Measurements from ENCODE around the gene DGCR2.

The DGCR2 gene

DNA sequence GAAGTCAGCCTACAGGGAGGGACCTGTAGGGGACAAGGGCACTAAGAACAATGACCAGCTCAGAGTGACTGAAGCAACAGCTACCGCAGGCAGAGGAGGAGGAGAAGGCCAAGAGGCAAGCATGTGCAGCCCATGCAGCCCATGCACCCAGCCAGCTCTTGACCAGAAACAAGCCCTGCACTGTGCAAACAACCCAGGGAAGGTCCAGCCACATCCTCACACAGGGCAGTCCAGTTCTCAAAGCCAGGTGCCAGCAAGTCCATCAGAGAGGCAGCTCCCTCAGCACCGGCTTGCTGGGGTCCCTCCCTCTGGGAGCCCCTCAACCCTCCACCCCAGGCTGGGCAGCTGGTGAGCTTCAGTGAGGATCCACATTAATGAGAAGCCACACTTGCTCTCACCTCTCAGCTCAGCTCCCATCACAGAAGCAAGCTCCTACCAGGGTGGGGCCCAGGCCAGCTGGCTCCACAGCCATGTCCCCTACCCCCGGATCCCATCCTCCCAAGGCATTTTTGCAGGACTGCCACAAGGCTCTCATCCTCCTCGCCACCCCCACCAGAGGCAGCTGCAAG is 7.1 kb downstream of the DGCR2 start:
- no peak overlapping the region for H3K9ac ChIP-seq (ENCODE audit: low read depth, low read length)
- H3K36me3 ChIP-seq (ENCODE audit: insufficient read depth, low read length): no peaks in the 10 kb centered on the region
- H3K9me3 ChIP-seq (ENCODE audit: control insufficient read depth, insufficient read depth, low read length): no peaks in the 10 kb centered on the region
- peaks cover 7% of the 10 kb centered on the region; the same call in 1 of the 2 replicates for H3K4me1 ChIP-seq (ENCODE audit: insufficient read depth, low read length)

DNA sequence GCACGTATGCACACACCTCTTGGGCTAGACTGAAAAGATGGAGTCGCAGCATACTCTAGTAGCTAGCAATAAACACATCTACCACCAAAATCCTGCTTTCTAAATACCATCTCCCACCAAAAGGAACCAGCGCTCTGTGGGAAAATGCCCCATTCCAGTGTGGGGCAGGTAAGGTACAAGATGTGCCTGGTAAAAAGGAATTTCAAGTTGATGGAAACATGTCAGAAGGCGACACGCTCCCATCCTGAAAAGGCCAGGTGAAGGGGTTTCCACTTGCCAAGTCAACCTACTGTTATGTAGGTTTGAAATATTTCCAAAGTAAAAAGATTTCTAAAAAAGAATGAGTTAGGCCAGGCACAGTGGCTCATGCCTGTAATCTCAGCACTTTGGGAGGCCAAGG is 8.8 kb downstream of the DGCR2 start:
- no peaks in the 10 kb centered on the region for H3K36me3 ChIP-seq (ENCODE audit: insufficient read depth, low read length)
- peaks cover 14% of the 10 kb centered on the region; the same call in 1 of the 2 replicates for H3K4me1 ChIP-seq (ENCODE audit: insufficient read depth, low read length)

DNA sequence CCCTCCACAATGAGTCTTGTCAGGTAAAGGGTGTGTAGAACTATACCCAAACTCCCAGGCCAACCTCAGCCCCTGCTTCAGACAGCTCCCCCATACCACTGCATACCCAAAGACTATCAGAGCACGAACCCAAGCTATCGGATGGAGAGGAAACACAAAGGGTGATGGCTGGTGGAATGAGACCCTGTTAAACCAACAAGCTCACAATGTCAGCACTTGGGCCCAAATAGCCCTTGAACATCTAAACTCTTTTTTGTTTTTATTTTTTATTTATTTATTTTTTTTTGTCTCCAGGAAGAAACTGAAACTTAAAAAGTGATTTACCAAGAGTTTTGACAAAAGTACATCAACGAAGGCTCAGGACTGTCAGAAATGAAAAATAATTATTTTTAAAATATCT is 10.6 kb downstream of the DGCR2 start:
- Histone ChIP-seq H3K9ac (ENCODE audit: low read depth, low read length) (no peak overlapping the region), H3K36me3 (ENCODE audit: insufficient read depth, low read length) (no peaks in the 10 kb centered on the region), H3K9me3 (ENCODE audit: control insufficient read depth, insufficient read depth, low read length) (no peaks in the 10 kb centered on the region), H3K4me1 (ENCODE audit: insufficient read depth, low read length) (peaks cover 14% of the 10 kb centered on the region; the same call in 1 of the 2 replicates)

More for the DNA sequence above, 8.8 kb downstream of the DGCR2 start:
- H3K9ac ChIP-seq (ENCODE audit: low read depth, low read length): no peak overlapping the region
- H3K9me3 ChIP-seq (ENCODE audit: control insufficient read depth, insufficient read depth, low read length): no peaks in the 10 kb centered on the region

DNA sequence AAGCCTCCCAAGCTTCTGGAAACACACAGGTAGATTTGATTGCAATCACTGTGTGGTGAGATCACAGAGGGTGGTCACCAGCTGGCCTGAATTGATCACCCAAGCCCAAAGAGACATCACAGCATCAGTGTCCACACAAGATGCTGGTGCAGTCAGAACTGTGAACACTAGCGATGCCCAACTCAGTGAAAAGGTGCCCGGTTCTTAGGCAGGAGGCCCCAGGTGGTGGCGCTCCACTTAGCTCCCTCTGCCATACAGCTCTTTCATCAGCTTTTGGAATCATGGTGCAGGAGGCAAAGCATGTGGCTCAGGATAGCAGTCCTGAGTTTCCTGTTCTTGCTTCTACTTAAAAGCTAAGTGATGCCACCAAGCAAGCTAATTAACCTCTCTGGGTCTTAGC is 11.1 kb downstream of the DGCR2 start:
- Histone ChIP-seq H3K4me1 (ENCODE audit: insufficient read depth, low read length) (peaks cover 14% of the 10 kb centered on the region; the same call in 1 of the 2 replicates), H3K9ac (ENCODE audit: low read depth, low read length) (no peak overlapping the region), H3K9me3 (ENCODE audit: control insufficient read depth, insufficient read depth, low read length) (no peaks in the 10 kb centered on the region), H3K36me3 (ENCODE audit: insufficient read depth, low read length) (no peaks in the 10 kb centered on the region)

DNA sequence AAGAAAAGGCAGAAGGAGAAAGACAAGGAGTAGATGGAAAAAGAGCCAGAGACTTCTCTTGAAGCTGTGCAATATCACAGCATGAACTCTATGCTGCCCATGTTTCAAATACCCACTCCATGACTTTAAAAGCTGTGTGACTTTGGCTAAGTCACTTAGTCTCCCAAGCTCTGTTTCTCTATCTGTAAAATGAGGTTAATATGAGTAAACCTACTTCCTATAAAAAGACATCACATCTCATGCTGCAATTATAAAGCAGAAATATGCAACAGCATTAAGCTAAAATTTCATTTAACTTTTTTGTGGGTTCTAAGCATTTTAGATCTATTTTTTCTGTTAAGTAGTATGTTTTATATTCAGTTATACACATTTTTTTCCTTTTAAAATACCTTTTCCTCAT is 11.6 kb downstream of the DGCR2 start:
- H3K9ac ChIP-seq (ENCODE audit: low read depth, low read length): no peak overlapping the region
- no peaks in the 10 kb centered on the region for H3K36me3 ChIP-seq (ENCODE audit: insufficient read depth, low read length)
- peaks cover 14% of the 10 kb centered on the region; the same call in 1 of the 2 replicates for H3K4me1 ChIP-seq (ENCODE audit: insufficient read depth, low read length)
- no peaks in the 10 kb centered on the region for H3K9me3 ChIP-seq (ENCODE audit: control insufficient read depth, insufficient read depth, low read length)

DNA sequence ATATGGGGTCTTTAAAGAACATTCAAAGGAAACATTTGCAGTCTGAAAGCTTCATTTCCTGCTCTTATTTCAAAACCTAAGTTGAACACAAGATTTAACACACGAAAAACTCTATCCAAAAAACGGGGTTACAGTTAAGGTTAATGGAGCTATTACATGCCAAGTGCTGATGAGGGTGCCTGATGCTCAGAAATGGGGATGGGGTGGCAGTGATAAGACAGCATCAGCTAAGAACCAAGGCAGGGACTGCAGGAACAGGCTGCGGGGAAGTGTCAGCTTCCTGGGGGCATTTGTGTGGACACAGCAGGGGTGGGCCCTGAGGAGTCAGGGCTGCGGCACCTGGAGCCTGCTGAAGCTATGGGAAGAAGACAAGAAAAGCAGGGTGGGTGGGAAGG is 12.2 kb downstream of the DGCR2 start:
- H3K4me1 ChIP-seq (ENCODE audit: insufficient read depth, low read length): peaks cover 14% of the 10 kb centered on the region; the same call in 1 of the 2 replicates

DNA sequence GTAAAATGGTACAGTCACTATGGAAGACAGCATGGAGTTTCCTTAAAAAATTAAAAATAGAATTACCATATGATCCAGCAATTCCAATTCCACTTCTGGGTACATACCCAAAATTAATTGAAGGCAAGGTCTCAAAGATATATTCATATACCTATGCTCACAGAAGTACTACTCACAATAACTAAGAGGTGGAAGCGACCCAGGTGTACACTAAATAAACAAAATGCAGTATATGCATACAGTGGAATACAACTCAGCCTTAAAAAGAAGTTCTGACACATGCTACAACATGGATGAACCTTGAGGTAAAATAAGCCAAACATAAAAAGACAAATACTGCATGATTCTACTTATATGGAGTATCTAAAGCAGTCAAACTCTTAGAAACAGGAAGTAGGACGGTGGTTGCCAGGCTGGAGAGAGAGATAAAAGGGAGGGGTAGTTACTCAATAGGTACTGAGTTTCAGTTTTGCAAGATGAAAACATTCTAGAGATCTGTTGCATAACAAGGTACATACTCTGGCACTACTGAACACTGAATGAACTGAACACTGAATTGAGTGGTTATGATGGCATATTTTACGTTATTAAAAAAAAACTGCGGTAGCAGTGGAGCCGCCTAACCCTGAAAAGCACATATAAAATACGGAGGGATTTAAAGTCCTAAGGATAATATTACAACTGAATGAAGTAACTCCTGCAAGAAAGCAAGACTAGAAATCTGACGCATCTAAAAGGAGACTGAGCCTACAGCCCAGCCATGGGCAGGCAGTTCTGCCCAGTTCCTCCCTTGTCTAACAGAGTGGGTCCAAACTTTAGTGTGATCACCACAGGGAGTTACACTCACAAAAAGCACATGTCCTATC is 12.8 kb downstream of the DGCR2 start:
- H3K36me3 ChIP-seq (ENCODE audit: insufficient read depth, low read length): no peaks in the 10 kb centered on the region

More for the DNA sequence above, 12.2 kb downstream of the DGCR2 start:
- Histone ChIP-seq H3K36me3 (ENCODE audit: insufficient read depth, low read length) (no peaks in the 10 kb centered on the region), H3K9me3 (ENCODE audit: control insufficient read depth, insufficient read depth, low read length) (no peaks in the 10 kb centered on the region), H3K9ac (ENCODE audit: low read depth, low read length) (no peak overlapping the region)

DNA sequence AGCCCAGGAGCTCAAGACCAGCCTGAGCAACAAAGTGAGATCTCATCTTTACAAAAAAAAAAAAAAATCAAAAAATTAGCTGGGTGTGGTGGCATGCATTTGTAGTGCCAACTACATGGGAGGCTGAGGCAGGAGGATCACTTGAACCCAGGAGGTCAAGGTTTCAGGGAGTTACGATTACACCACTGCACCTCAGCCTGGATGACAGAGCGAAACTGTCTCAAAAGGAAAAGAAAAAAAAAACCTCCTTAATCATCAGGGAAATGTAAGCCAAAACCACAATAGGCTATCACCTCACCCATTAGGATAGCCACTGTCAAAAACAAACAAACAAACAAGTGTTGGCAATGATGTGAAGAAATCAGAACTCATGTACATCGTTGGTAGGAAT is 13.4 kb downstream of the DGCR2 start:
- no peaks in the 10 kb centered on the region for H3K9me3 ChIP-seq (ENCODE audit: control insufficient read depth, insufficient read depth, low read length)
- H3K36me3 ChIP-seq (ENCODE audit: insufficient read depth, low read length): no peaks in the 10 kb centered on the region
- H3K4me1 ChIP-seq (ENCODE audit: insufficient read depth, low read length): peaks cover 14% of the 10 kb centered on the region; the same call in 1 of the 2 replicates
- H3K9ac ChIP-seq (ENCODE audit: low read depth, low read length): no peak overlapping the region

More for the DNA sequence above, 12.8 kb downstream of the DGCR2 start:
- H3K9ac ChIP-seq (ENCODE audit: low read depth, low read length): no peak overlapping the region
- no peaks in the 10 kb centered on the region for H3K9me3 ChIP-seq (ENCODE audit: control insufficient read depth, insufficient read depth, low read length)
- H3K4me1 ChIP-seq (ENCODE audit: insufficient read depth, low read length): peaks cover 14% of the 10 kb centered on the region; the same call in 1 of the 2 replicates

DNA sequence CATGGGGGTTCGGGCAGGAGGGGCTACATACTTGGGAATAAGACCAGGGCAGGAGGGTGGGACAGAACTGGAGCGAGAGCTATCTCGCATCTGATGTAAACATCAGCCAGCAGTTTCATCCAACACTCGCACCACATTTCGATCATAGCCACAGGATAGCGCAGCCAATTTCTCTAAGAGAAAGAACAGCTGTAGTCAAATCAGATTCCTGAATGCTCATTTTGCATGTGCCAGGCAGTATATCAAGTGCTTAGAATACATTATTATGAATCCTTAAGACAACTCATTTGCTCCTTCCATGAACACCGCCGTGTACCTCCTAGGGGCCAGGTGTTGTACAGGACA is 14.5 kb downstream of the DGCR2 start:
- Histone ChIP-seq H3K36me3 (ENCODE audit: insufficient read depth, low read length) (no peaks in the 10 kb centered on the region), H3K9ac (ENCODE audit: low read depth, low read length) (no peak overlapping the region), H3K4me1 (ENCODE audit: insufficient read depth, low read length) (peaks cover 14% of the 10 kb centered on the region; the same call in 1 of the 2 replicates), H3K9me3 (ENCODE audit: control insufficient read depth, insufficient read depth, low read length) (no peaks in the 10 kb centered on the region)

DNA sequence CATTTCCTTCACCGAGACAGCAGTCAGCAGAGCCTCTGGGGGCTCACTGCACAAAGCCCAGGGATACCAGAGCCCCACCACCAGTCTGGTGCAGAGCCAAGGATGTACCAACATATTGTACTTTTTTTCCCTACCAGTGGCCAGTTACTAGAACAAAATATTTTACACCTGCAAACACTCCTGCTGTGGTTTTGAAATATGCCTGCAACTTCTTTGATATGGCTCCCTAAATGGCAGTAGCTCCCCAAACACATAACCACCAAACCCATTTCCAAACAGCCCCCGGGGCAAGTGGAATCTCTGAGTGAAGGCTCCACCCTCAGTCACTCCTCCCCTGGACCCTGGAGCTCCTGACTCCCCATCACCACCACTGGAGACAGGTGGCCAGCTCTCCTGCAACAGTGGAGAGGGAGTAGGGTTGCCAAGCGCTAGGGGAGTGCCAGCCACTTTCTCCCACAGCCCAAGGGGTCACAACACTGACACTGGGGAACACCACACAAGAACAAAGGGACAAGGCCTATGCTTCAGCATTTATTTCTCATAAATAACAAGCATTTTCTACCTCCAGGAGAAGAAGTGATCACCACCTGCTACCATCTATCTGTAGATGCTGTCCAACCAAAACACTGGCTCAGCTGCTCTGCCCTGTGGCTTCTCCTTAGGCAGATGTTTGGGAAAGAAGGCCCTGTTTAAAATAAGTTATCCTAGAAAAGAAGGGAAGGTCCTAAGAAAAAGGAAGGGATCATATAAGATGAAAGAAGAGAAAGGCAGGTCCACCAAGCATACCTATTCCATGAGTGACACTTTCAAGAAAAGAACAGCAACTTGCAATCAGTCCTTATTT is 15.1 kb downstream of the DGCR2 start:
- Histone ChIP-seq H3K9me3 (ENCODE audit: control insufficient read depth, insufficient read depth, low read length) (no peaks in the 10 kb centered on the region), H3K4me1 (ENCODE audit: insufficient read depth, low read length) (peaks cover 14% of the 10 kb centered on the region; the same call in 1 of the 2 replicates), H3K36me3 (ENCODE audit: insufficient read depth, low read length) (no peaks in the 10 kb centered on the region), H3K9ac (ENCODE audit: low read depth, low read length) (no peak overlapping the region)

DNA sequence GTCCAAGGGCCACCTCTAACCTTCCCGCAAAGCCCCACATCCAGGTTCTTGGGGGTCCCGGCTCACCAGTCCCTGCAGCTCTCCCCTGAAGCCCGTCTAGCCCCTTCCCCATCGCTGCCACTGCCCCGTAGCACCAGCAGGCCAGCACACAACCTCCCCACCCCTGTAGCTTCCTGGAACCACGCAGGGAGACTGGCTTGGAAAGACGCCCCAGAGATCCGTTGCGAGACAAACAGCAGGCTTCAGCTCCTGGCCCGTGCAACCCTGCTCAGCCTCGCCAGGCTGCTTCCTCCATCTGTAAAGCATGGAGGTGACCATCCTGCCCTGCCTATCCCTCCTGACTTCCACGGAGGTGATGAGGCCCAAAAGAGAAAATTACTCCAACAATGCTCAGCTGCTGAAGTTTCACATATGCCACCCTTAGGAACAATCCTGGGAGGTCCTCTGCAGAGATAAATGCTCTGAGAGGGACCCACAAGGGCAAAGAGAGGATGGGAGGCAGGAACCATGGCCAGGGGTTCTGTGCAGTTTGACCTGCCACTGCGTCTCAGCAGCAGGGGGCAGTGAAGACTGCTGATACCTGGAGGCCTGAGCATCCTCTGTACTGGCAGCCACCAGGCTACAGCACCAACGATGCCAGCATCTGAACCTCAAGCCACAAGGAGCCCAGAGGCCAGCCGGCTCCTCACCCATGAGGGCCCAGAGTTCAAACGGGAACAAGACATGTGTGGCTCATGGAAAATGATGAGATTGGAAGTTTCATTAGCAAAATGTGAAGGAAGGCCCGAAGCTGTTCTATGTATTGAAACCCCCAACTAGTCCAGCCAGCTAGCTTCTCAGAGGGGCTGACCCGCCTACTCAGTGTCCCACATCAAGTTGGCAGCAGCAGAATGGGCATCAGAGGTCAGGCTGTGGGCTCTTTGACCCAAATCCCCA is 16.1 kb downstream of the DGCR2 start:
- no peaks in the 10 kb centered on the region for H3K36me3 ChIP-seq (ENCODE audit: insufficient read depth, low read length)
- no peaks in the 10 kb centered on the region for H3K9me3 ChIP-seq (ENCODE audit: control insufficient read depth, insufficient read depth, low read length)
- no peak overlapping the region for H3K9ac ChIP-seq (ENCODE audit: low read depth, low read length)
- H3K4me1 ChIP-seq (ENCODE audit: insufficient read depth, low read length): peaks cover 9% of the 10 kb centered on the region; the same call in 1 of the 2 replicates

DNA sequence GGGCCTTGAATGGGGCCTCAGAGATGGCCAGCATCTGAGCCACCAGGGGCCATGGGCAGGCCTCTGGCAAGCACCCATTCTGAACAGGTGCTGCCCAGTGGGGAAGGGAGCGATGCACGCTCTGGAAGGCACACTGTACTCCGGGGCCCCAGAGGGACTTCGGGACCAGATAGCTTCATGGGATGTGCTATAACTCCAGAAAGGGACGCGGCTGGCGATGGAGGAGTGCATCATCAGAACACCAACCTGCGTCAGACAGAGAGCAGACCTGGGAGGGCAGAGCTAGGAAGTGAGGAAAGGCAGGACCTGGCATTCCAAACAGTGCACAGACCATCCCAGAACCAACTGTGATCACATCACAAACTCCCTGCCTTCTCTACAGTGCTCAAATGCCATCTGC is 16.8 kb downstream of the DGCR2 start:
- no peak overlapping the region for H3K9ac ChIP-seq (ENCODE audit: low read depth, low read length)
- H3K9me3 ChIP-seq (ENCODE audit: control insufficient read depth, insufficient read depth, low read length): no peaks in the 10 kb centered on the region
- H3K4me1 ChIP-seq (ENCODE audit: insufficient read depth, low read length): peaks cover 6% of the 10 kb centered on the region; the same call in 1 of the 2 replicates
- H3K36me3 ChIP-seq (ENCODE audit: insufficient read depth, low read length): no peaks in the 10 kb centered on the region

DNA sequence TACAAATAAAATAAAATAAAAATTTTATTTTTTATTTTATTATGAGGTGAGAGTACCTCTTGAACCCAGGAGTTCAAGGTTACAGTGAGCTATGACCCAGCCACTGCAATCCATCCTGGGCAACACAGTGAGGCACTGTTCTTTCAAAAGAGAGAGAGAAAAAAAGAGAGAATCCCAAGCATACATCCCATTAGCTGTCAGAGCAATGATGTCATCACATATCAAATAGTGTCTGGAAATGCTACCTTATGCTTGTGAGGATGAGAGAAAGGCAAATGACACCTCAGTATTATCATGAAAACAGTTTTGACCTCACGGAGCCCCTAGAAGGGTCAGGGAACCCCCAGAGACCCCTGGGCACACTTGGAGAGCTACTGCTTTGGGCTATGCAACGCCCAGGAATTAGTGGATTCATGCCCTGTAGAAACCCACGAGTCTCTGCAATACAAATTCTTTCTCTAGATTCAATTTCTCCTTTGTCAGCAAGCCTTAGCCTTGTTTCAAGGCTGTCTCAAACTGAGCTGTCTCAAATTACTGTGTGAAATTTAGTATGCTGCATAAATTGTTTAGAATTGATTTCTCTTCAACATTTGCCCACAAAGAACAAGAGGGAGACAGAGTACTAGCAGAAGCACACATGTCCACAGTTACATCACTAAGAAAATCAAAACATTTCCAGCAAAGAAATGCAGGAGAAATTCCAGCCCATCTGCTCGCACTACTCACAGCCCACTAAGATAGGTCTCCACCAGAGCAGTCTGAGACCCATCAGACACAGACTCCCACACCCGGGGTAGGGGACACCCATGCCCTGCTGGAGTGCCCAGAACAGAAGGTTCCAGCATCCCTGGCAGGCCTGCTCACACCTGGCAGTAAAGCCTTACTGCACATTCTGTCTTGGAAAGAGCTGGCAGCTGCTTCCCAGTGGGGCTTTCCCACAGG is 18.1 kb downstream of the DGCR2 start:
- H3K36me3 ChIP-seq (ENCODE audit: insufficient read depth, low read length): no peaks in the 10 kb centered on the region
- H3K9me3 ChIP-seq (ENCODE audit: control insufficient read depth, insufficient read depth, low read length): no peaks in the 10 kb centered on the region
- H3K4me1 ChIP-seq (ENCODE audit: insufficient read depth, low read length): no peaks in the 10 kb centered on the region
- no peak overlapping the region for H3K9ac ChIP-seq (ENCODE audit: low read depth, low read length)

Data from ES-I3 (cell line).